Neural progenitor cell (in vitro differentiated cells): ENCODE data around the gene CALB2. TPM values are rescaled to one million over a fixed set of nuclear protein-coding genes. Genes with fewer than 3 reads are reported as not detected.

Source experiments
- DNase-seq: peaks from one replicate; pipeline ENCODE4 v3.0.0-alpha.2; 2016; ENCODE audit warnings: low spot score
- H2AFZ ChIP-seq: fragments of 200-600 bp; sonication (generic); replicated peaks from 2 replicates; pipeline ENCODE4 v1.6.1; 2016; ENCODE audit warnings: antibody characterized with exemption
- H3F3A ChIP-seq: fragments of 200-600 bp; sonication (generic); 2 replicates; pipeline ENCODE4 v1.6.1; 2016; ENCODE audit warnings: antibody characterized with exemption, low read depth
- H3K27ac ChIP-seq: fragments of 200-600 bp; sonication (generic); 2 replicates; pipeline ENCODE4 v1.5.1; 2016; ENCODE audit warnings: mild to moderate bottlenecking
- H3K27me3 ChIP-seq: fragments of 200-600 bp; sonication (generic); 2 replicates; pipeline ENCODE4 v1.6.1; 2016; ENCODE audit warnings: mild to moderate bottlenecking, moderate library complexity
- H3K36me3 ChIP-seq: fragments of 200-600 bp; sonication (generic); 2 replicates; pipeline ENCODE4 v1.5.1; 2016
- H3K4me1 ChIP-seq: fragments of 200-600 bp; sonication (generic); 2 replicates; pipeline ENCODE4 v1.6.1; 2016; ENCODE audit warnings: mixed run types
- H3K4me2 ChIP-seq: fragments of 200-600 bp; sonication (generic); 2 replicates; pipeline ENCODE4 v1.6.1; 2016
- H3K4me3 ChIP-seq: fragments of 200-600 bp; sonication (generic); 2 replicates; pipeline ENCODE4 v1.5.1; 2016
- H3K79me2 ChIP-seq: fragments of 200-600 bp; sonication (generic); 2 replicates; pipeline ENCODE4 v1.6.1; 2016; ENCODE audit warnings: low read depth
- H3K9ac ChIP-seq: fragments of 200-600 bp; sonication (generic); 2 replicates; pipeline ENCODE4 v1.6.1; 2016
- H3K9me3 ChIP-seq: fragments of 200-600 bp; sonication (generic); 2 replicates; pipeline ENCODE4 v1.5.1; 2016; ENCODE audit warnings: low read depth
- H4K20me1 ChIP-seq: fragments of 200-600 bp; sonication (generic); 2 replicates; pipeline ENCODE4 v1.6.1; 2016; ENCODE audit warnings: low read depth
- H3K27ac Mint-ChIP-seq: 3 replicates; pipeline ENCODE4 v1.8.0; 2021; ENCODE audit warnings: mixed read lengths
- H3K27me3 Mint-ChIP-seq: 2 replicates; pipeline ENCODE4 v1.8.0; 2022; ENCODE audit warnings: low read depth, mild to moderate bottlenecking, inconsistent platforms, moderate library complexity, mixed read lengths; ENCODE audit not compliant: insufficient read depth
- H3K36me3 Mint-ChIP-seq: 3 replicates; pipeline ENCODE4 v1.8.0; 2021; ENCODE audit warnings: mixed read lengths
- H3K4me1 Mint-ChIP-seq: 3 replicates; pipeline ENCODE4 v1.8.0; 2021; ENCODE audit warnings: mixed read lengths
- H3K4me3 Mint-ChIP-seq: 3 replicates; pipeline ENCODE4 v1.8.0; 2021; ENCODE audit warnings: mild to moderate bottlenecking, moderate library complexity, mixed read lengths
- H3K9me3 Mint-ChIP-seq: 3 replicates; pipeline ENCODE4 v1.8.0; 2020; ENCODE audit warnings: mixed read lengths
- CTCF ChIP-seq: fragments of 200-600 bp; sonication (generic); IDR thresholded peaks from 2 replicates; pipeline ENCODE4 v1.5.1; 2017; ENCODE audit warnings: antibody characterized with exemption, mild to moderate bottlenecking
- EZH2 ChIP-seq: fragments of 200-600 bp; sonication (generic); IDR thresholded peaks from 2 replicates; pipeline ENCODE4 v1.6.1; 2017; ENCODE audit warnings: antibody characterized with exemption, mild to moderate bottlenecking, moderate library complexity
- EZH2phosphoT487 ChIP-seq: fragments of 200-600 bp; sonication (generic); IDR thresholded peaks from 2 replicates; pipeline ENCODE4 v1.6.1; 2017; ENCODE audit warnings: antibody characterized with exemption
- total RNA-seq: library from RNA; depleted of rRNA; stranded (reverse); fragments of >200 nt; gene quantifications from 2 replicates; pipeline ENCODE4 v1.2.3, GENCODE V29; 2015; ENCODE audit warnings: low replicate concordance

The CALB2 gene
- total RNA-seq, 1 donor from 2014 or later = not detected

GRCh38 chr16:71432906-71433305 lies 74.4 kb downstream of the CALB2 start:
- DNase-seq = no peak
- no peak overlapping the region for H3K4me3 ChIP-seq
- no peaks in the 10 kb centered on the region for H3K79me2 ChIP-seq
- Mint-ChIP-seq H3K4me1 (no peaks in the 10 kb centered on the region), H3K9me3 (peaks cover 6% of the 10 kb centered on the region), H3K27ac (no peak overlapping the region), H3K4me3 (no peak overlapping the region), H3K27me3 (peaks cover 12% of the 10 kb centered on the region), H3K36me3 (no peaks in the 10 kb centered on the region)
- H2AFZ ChIP-seq = no peak overlapping the region
- no peak for TF ChIP-seq EZH2
- TF ChIP-seq EZH2phosphoT487 = no peak
- no peak for TF ChIP-seq CTCF
- H3F3A ChIP-seq = no peaks in the 10 kb centered on the region
- H3K9me3 ChIP-seq = no peaks in the 10 kb centered on the region
- peaks cover 28% of the 10 kb centered on the region for H3K27me3 ChIP-seq
- H3K4me2 ChIP-seq = no peak overlapping the region
- no peak overlapping the region for H3K9ac ChIP-seq
- no peaks in the 10 kb centered on the region for H4K20me1 ChIP-seq
- H3K36me3 ChIP-seq = no peaks in the 10 kb centered on the region
- H3K4me1 ChIP-seq = no peaks in the 10 kb centered on the region
- H3K27ac ChIP-seq = no peak overlapping the region

- peaks cover 12% of the 10 kb centered on the region for H3K27me3 Mint-ChIP-seq
- no peak overlapping the region for H3K4me3 Mint-ChIP-seq
- H3K4me2 ChIP-seq = no peak overlapping the region
- no peaks in the 10 kb centered on the region for H3K36me3 ChIP-seq
- no peak overlapping the region for H3K27ac Mint-ChIP-seq
- no peak overlapping the region for H3K27ac ChIP-seq
- TF ChIP-seq EZH2 (no peak), CTCF (no peak), EZH2phosphoT487 (no peak)
- H3K9me3 Mint-ChIP-seq = peaks cover 12% of the 10 kb centered on the region
- no peak for DNase-seq
- no peaks in the 10 kb centered on the region for H3K36me3 Mint-ChIP-seq
- H3K4me1 Mint-ChIP-seq = no peaks in the 10 kb centered on the region
- H3F3A ChIP-seq = no peaks in the 10 kb centered on the region
- no peak overlapping the region for H3K4me3 ChIP-seq
- no peaks in the 10 kb centered on the region for H3K27me3 ChIP-seq
- no peaks in the 10 kb centered on the region for H4K20me1 ChIP-seq
- no peak overlapping the region for H2AFZ ChIP-seq
- no peaks in the 10 kb centered on the region for H3K4me1 ChIP-seq
- H3K9ac ChIP-seq = no peak overlapping the region
- H3K79me2 ChIP-seq = no peaks in the 10 kb centered on the region
- H3K9me3 ChIP-seq = no peaks in the 10 kb centered on the region
Observed at GRCh38 chr16:71436473-71436872, 78.0 kb downstream of the CALB2 start.

GRCh38 chr16:71439523-71439922 lies 81.0 kb downstream of the CALB2 start:
- H3F3A ChIP-seq = no peaks in the 10 kb centered on the region
- no peak overlapping the region for H2AFZ ChIP-seq
- Mint-ChIP-seq H3K27ac (no peak overlapping the region), H3K36me3 (peaks cover 3% of the 10 kb centered on the region), H3K27me3 (peaks cover 12% of the 10 kb centered on the region), H3K4me1 (no peaks in the 10 kb centered on the region), H3K4me3 (no peak overlapping the region), H3K9me3 (peaks cover 19% of the 10 kb centered on the region)
- H3K4me2 ChIP-seq = no peak overlapping the region
- no peak overlapping the region for H3K27ac ChIP-seq
- no peak for DNase-seq
- no peaks in the 10 kb centered on the region for H4K20me1 ChIP-seq
- no peaks in the 10 kb centered on the region for H3K9me3 ChIP-seq
- no peak for TF ChIP-seq EZH2
- no peak for TF ChIP-seq EZH2phosphoT487
- no peak for TF ChIP-seq CTCF
- H3K27me3 ChIP-seq = no peaks in the 10 kb centered on the region
- H3K4me3 ChIP-seq = no peak overlapping the region
- no peaks in the 10 kb centered on the region for H3K36me3 ChIP-seq
- H3K4me1 ChIP-seq = no peaks in the 10 kb centered on the region
- H3K79me2 ChIP-seq = no peaks in the 10 kb centered on the region
- H3K9ac ChIP-seq = no peak overlapping the region

Other genes starting within 250 kb of the CALB2 start
- gene HYDIN, start 128.0 kb upstream of the CALB2 start, total RNA-seq = 4.0 and 5.9 TPM in 2 replicates
- 32.4 and 43.9 TPM in 2 replicates for gene CMTR2, start 69.3 kb upstream of the CALB2 start, total RNA-seq
- not detected in 2 replicates for gene TLE7, start 83.3 kb downstream of the CALB2 start, total RNA-seq
- gene ZNF23, start 103.5 kb downstream of the CALB2 start, total RNA-seq = 13.8 and 18.2 TPM in 2 replicates
- gene ZNF19, start 130.6 kb downstream of the CALB2 start, total RNA-seq = 10.3 and 13.9 TPM in 2 replicates
- gene CHST4, start 167.7 kb downstream of the CALB2 start, total RNA-seq = 0.09 TPM in 1 of 2 replicates, not detected in the other
- gene TAT, start 218.4 kb downstream of the CALB2 start, total RNA-seq = not detected in 2 replicates